Epithelial cell of proximal tubule (primary cell): ENCODE results near the gene POLR1D. TPM values are rescaled to one million over a fixed set of nuclear protein-coding genes. Genes with fewer than 3 reads are reported as not detected.
A peak's percentile ranks its signal among the peaks of the same experiment; 100 is the strongest.
"Not testable (repeated sequence)": the region's sequence is repeated elsewhere in the genome, so short reads cannot be mapped to it uniquely, and the experiment has no call there.

ENCODE experiments used
- DNase-seq: peaks from one replicate; pipeline ENCODE4 v3.0.0-alpha.2; 2011; ENCODE audit warnings: low read depth
- H3K4me3 ChIP-seq: 2 replicates; pipeline ENCODE4 v1.5.1; 2011; ENCODE audit warnings: low read depth, mild to moderate bottlenecking, low read length
- total RNA-seq: library from RNA; depleted of rRNA; stranded (reverse); fragments of >200 nt; gene quantifications from 2 replicates; pipeline ENCODE4 v1.2.3, GENCODE V29; 2015
- TF ChIP-seq, protein P1 (sequence below): conservative IDR thresholded peaks from 2 replicates; pipeline ENCODE4 v1.5.1; 2012; ENCODE audit warnings: low read depth, mild to moderate bottlenecking, low read length

The POLR1D gene
- total RNA-seq, 1 donor from 2014 or later: 125 TPM

DNA sequence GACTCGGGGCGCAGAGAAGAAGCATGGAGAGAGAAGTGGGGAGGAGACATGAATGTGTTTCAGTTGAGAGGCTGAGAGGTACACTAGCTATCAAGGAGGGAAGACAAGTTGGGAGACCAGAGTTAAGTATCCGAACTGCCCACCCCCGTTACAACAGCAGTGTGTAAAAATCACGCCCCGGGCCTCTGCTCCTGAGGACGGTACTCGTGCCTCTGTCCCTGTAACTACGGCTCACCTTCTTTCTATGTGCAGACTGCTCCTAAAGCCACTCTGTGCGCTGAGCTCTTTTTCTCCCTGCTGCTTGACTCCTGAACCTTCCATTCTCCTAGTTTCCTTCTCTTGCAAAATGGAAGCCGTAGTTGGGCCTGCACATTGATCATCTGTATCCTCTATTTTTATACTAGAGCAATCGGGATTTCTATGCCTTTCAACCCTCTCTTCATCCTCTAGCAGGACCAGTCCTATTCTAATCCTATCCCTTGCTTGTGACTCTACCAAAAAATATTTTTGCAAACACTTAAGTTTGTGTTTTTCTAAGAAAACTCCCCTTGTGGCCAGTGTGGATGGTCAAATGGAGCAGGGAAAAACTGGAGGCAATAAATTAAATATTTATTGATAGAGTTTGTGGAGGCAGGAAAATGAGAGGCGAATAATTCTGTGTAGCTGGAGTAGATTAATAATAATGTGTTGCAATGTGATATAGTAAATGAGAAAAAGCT, 569 bp downstream of the POLR1D start:
- TF ChIP-seq, protein P1, sequence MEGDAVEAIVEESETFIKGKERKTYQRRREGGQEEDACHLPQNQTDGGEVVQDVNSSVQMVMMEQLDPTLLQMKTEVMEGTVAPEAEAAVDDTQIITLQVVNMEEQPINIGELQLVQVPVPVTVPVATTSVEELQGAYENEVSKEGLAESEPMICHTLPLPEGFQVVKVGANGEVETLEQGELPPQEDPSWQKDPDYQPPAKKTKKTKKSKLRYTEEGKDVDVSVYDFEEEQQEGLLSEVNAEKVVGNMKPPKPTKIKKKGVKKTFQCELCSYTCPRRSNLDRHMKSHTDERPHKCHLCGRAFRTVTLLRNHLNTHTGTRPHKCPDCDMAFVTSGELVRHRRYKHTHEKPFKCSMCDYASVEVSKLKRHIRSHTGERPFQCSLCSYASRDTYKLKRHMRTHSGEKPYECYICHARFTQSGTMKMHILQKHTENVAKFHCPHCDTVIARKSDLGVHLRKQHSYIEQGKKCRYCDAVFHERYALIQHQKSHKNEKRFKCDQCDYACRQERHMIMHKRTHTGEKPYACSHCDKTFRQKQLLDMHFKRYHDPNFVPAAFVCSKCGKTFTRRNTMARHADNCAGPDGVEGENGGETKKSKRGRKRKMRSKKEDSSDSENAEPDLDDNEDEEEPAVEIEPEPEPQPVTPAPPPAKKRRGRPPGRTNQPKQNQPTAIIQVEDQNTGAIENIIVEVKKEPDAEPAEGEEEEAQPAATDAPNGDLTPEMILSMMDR: peak; percentile 42
- H3K4me3 ChIP-seq: peak overlapping the region; percentile 90
- no peak for DNase-seq

DNA sequence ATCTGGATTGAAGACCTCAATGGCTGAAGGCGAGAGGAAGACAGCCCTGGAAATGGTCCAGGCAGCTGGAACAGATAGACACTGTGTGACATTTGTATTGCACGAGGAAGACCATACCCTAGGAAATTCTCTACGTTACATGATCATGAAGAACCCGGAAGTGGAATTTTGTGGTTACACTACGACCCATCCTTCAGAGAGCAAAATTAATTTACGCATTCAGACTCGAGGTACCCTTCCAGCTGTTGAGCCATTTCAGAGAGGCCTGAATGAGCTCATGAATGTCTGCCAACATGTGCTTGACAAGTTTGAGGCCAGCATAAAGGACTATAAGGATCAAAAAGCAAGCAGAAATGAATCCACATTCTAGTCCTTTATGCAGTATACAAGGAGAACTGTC, 1.2 kb downstream of the POLR1D start:
- H3K4me3 ChIP-seq: peak overlapping the region; percentile 90
- no peak for DNase-seq
- TF ChIP-seq, protein P1: no peak

DNA sequence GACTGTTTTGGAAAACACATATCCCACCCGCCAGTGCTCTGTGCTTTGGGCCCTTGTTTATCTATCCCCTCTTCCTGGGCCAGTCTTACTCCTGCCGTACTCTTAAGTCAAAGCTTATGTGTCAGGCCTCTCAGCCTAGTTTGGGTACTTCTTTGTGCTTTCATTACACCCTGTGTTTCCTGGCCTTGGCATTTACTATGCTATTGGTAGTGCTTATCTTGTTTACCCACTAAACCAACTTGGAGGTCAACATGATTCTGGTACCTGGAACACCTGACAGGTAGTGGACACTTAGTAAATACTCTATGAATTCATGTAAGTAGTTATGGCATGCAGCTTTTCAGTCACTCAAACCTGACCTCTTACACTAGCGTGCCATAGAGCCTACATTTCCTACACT, 2.4 kb downstream of the POLR1D start:
- TF ChIP-seq, protein P1: no peak
- H3K4me3 ChIP-seq: no peak overlapping the region
- DNase-seq: no peak

DNA sequence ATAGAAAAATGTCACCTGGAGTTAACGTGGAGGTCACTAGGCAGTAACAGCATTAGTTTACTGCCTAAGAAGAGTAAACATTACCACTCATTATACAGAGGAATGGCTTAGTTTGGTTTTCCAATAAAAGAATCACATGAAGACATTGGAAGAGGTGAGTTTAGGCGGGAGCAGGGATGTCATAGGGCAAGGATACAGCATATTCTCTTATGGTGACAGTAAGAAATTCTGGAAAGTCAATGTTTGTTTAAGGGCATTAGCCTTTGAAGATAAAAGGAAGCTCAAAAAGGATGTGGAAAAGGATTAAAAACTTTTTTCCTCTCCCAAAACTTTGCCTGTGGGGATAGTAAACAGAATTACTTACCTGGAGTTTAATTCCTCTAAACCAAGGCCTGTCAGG, 4.1 kb downstream of the POLR1D start:
- H3K4me3 ChIP-seq: no peak overlapping the region
- TF ChIP-seq, protein P1: no peak
- DNase-seq: no peak

DNA sequence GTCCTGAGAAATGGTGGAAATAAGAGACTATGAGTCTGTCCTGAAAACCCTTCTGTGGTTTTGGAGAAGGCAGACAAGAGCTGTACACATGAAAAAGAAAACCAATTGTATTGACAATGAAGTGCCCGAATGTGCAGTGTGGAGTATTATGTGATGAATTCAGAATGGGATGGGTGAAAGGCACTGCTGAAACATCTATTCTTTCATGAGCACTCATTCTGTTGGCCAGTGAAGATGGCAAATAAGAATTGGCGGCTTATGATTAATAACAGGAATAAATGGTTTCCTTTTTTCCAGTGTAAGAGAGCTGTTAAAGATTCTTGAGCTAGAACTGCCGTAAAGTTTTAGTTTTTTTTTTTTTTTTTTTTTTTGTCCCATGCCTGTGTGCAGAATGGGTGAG, 5.7 kb downstream of the POLR1D start:
- DNase-seq: no peak
- TF ChIP-seq, protein P1: no peak
- no peak overlapping the region for H3K4me3 ChIP-seq

DNA sequence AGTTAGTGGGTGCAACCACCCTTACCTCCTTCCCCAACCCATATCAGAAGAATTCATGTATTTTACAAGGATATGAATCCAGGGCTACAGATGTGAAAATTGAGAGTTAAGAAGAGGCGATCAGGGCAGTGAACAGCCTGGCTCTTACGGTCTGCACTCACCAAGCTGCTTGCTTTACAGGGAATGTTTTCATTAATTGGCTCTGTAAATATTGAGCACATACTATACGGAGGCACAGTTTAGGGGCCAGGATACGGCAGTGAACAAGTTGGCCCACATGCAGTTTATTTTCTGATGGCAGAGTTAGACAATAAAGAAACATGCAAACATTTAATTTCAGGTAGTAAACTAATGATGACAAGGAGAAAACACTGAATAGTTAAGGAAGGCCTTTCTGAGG, 6.4 kb downstream of the POLR1D start:
- no peak overlapping the region for H3K4me3 ChIP-seq
- no peak for DNase-seq
- TF ChIP-seq, protein P1: no peak

DNA sequence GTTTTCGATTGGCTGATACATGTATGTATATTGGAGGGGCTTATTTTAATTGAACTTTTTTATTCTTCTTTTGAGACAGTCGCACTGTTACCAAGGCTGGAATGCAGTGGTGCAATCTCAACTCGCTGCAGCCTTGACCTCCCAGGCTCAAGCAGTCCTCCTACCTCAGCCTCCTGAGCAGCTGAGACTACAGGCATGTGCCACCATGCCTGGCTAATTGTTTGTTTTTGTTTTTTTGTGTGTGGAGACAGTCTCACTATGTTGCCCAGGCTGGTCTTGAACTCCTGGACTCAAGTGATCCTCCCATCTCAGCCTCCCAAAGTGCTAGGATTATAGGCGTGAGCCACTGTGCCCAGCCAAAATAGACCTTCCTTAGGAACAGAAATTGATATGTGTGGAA, 7.1 kb downstream of the POLR1D start:
- not testable (repeated sequence) for DNase-seq, H3K4me3 ChIP-seq

DNA sequence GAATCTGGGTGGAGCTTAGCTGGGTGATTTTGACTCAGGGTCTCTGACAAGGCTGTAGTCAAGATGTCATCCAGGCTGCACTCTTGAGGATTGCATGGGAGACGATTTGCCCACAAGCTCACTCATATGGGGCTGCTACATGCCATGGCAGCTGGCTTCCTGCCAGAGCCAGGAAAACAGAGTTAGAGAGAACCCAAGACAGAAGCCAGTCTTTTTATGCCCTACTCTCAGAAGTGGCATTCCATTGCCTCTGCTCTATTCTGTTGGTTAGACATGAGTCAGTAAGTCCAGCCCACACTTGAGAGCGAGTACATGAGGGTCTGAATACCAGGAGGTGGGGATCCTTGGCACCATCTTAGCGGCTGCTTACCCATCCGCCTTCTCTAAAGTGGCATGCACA, 9.5 kb downstream of the POLR1D start:
- H3K4me3 ChIP-seq: no peak overlapping the region
- no peak for DNase-seq
- TF ChIP-seq, protein P1: no peak
